AG04449 (cell line): Measurements from ENCODE around the gene TMEM125.

Source experiments
- CTCF ChIA-PET: fragments of 350-600 bp; formaldehyde crosslinking; extraction: SDS; loops from one replicate; lab custom pipeline; 2021; ENCODE audit warnings: antibody characterized with exemption; lab: Yijun Ruan, JAX
- POLR2A ChIA-PET: fragments of 400-600, 350-600 bp; formaldehyde crosslinking; extraction: SDS; loops from one replicate; lab custom pipeline; 2020; ENCODE audit warnings: antibody characterized with exemption, inconsistent platforms; lab: Yijun Ruan, JAX
- DNase-seq: peaks from one replicate; pipeline ENCODE4 v3.0.0-alpha.2; 2010; ENCODE audit warnings: low read depth, low spot score
- H3K4me3 ChIP-seq: 2 replicates; pipeline ENCODE4 v1.5.1; 2011; ENCODE audit warnings: low read depth, mild to moderate bottlenecking, control low read depth, low read length
- TF ChIP-seq, protein P1 (sequence below): IDR thresholded peaks from one replicate; pipeline ENCODE4 v1.5.1; 2011; ENCODE audit warnings: mild to moderate bottlenecking, moderate library complexity, low read length, control low read depth, inconsistent platforms; ENCODE audit not compliant: insufficient read depth; ENCODE audit errors: missing control alignments

TMEM125 gene

DNA sequence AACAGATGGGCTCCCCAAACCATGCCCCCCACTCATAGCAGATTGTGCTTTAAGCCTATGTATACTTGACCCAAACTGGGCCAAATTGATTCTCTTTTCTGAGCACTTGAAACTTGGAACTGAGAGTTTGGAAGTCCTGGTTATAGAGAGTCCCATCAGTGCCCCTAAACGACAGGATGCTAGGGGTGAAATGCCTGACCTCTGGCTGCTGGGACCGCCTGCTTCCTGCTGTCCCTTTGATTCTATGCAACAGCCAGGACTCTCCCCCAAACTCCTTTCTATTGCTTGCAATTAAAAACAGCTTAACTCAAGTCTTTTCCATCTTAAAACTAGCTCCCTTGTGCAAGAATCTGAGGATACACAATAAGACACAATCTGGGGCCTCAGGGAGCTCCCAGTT, 10.9 kb downstream of the TMEM125 start:
- TF ChIP-seq, protein P1, sequence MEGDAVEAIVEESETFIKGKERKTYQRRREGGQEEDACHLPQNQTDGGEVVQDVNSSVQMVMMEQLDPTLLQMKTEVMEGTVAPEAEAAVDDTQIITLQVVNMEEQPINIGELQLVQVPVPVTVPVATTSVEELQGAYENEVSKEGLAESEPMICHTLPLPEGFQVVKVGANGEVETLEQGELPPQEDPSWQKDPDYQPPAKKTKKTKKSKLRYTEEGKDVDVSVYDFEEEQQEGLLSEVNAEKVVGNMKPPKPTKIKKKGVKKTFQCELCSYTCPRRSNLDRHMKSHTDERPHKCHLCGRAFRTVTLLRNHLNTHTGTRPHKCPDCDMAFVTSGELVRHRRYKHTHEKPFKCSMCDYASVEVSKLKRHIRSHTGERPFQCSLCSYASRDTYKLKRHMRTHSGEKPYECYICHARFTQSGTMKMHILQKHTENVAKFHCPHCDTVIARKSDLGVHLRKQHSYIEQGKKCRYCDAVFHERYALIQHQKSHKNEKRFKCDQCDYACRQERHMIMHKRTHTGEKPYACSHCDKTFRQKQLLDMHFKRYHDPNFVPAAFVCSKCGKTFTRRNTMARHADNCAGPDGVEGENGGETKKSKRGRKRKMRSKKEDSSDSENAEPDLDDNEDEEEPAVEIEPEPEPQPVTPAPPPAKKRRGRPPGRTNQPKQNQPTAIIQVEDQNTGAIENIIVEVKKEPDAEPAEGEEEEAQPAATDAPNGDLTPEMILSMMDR, result no peak
- H3K4me3 ChIP-seq, result no peak overlapping the region
- ChIA-PET POLR2A (no interaction called here), CTCF (interaction anchor here (1.1 kb wide), 1 partner anchor 8 kb away, joined by 3 read pairs; no protein-coding TSS in a partner anchor)
- DNase-seq, result no peak

DNA sequence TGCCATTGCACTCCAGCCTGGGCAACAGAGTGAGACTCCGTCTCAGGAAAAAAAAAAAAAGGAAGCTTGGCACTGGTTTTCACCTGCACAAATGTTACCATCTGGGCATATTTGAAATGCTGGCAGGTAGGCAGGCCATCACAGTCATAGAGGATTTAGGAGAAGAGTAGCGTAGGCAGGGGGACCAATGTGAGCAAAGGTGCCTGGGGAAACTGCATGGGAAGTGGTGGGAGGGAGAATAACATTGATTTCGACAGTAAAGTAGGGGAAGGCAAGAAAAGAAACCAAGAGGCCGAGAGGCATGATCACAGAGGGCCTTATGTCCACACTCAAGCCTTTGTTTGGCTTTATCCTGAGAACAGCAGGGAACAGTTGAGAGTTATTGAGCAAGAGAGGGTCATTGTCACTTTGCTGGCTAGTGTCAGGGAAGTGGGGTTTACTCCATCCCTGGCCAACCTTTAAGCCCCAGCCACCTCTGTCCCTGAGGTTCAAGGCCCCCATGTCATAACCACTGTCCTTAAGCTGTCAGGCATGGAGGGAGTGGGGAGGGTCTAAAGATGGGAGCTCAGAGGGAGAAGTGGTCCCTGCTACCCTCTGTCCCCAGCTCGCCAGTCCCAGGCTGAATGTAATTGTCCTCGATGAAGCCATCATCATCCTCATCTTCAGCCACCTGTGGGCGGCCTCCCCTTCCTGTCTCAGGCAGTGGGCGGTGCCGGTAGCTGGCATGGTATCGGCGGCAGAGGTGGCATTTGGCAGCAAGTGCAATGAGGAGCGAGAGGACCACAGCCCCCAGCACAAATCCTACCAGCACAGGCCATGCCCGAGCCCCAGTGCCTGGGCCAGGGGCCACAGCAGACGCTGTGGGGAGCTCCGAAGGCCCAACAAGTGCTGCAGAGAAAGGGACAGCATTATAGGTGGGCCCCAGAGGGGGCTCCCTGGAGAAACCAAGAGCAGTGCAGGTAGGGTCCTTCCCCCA, 12.7 kb downstream of the TMEM125 start:
- ChIA-PET POLR2A (no interaction called here), CTCF (interaction anchor here (1.1 kb wide), 2 partner anchors 44 to 47 kb away, joined by 3 read pairs; no protein-coding TSS in a partner anchor)
- H3K4me3 ChIP-seq, result no peak overlapping the region
- DNase-seq, result no peak
- TF ChIP-seq, protein P1, result no peak

DNA sequence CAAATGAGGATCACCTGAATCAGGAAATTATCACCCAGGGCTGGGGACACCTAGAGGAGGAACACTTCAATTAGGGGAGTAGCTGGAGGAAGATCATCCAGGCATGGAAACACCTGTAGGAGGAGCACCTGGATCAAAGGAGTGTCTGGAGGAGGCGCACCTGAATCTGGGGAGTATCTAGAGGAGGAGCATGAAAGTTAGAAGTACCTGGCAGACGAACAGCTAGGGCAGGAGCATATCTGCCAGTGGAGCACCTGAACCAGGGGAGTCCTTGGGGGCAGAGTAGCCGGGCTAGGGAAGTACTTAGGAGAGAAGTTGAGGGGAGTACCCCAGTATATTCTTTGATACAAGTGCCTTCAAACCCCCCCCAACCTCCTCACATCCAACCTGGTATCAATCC, 14.3 kb downstream of the TMEM125 start:
- TF ChIP-seq, protein P1, result no peak
- POLR2A ChIA-PET, result no interaction called here

DNA sequence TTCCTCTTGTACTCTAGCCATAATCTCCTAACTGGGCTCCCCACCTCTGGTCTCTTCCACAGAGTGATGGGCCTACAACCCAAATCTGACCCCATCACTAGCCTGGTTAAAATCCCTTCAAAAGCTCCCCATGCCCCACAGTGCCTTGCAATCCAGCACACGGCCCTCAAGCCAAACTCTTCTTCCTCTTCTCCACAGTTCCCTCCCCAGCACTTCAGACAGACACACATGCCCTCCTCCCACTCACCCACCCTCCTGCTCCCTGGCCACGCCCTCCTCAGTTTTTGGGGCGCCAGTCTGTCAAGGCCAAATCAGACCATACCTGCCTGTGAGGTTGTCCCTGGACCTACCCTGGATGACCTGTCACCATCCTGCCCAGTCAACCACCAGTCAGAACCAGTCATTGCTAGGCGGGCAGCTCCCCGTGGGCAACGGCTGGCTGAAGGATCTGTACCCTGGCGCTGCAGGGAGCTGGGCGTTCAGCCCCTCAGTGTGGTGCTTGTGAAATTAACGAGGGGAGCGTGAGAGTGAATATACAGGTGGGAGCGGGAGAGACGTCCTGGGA, 14.8 kb downstream of the TMEM125 start:
- no peak overlapping the region for H3K4me3 ChIP-seq
- no peak for DNase-seq
- TF ChIP-seq, protein P1, result no peak
- POLR2A ChIA-PET, result no interaction called here
- CTCF ChIA-PET, result interaction anchor here (0.8 kb wide), 1 partner anchor 9 kb away, joined by 3 read pairs; no protein-coding TSS in a partner anchor

More for the DNA sequence above, 14.3 kb downstream of the TMEM125 start:
- no peak overlapping the region for H3K4me3 ChIP-seq
- CTCF ChIA-PET, result interaction anchor here (0.8 kb wide), 1 partner anchor 9 kb away, joined by 3 read pairs; no protein-coding TSS in a partner anchor
- DNase-seq, result no peak

DNA sequence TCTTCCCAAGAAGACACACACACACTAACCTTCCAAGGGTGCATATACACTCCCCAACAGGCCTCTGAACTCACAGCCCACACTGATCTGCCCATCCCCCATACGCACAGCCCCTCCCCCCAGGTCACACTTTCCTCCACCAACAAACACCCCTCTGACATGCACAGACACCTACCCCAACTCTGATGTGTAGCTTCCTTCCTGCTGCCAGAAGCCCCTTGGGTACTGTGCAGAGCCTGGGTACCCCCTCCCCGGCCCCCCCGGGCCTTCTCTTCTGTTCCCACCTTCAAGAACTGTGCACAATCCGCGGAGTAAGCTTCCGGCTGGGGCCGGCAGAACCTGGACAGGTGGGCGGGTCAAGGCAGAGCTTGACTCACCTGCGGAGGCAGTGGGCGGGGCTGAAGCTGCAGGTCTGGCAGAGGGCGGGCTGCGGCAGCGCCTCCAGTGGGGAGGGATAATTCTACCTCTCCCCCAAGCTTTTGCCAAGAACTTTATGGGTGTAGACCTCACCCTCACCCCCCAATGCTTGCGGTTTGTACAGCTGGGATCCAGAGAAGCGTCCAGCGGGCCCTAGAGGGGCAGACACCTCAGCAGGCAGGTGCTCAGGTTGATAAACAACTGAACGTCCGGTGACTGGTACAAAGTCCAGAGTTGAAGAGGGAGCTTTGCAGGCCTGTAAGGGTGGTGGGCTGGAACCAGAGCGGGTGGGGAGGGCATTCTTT, 15.6 kb downstream of the TMEM125 start, which contains the start of gene C1orf210:
Gene C1orf210 (minus strand): TSS at position 313 of the 722 bp plus-strand sequence. CDS start 2,311 bp downstream, outside the sequence.
- no peak within 1 kb of the TSS for H3K4me3 ChIP-seq
- ChIA-PET POLR2A (no interaction called here), CTCF (interaction anchor here (0.9 kb wide), 1 partner anchor 58 kb away, joined by 3 read pairs; no protein-coding TSS in a partner anchor)
- TF ChIP-seq, protein P1, result no peak
- no peak for DNase-seq
